GM19468 (cell line): ENCODE measurements around the gene MED20.

Experiments used
- ATAC-seq: cut with Tn5 transposase; IDR thresholded peaks from one replicate; pipeline ENCODE4 v1.9.1; 2021; ENCODE audit warnings: mild to moderate bottlenecking, moderate library complexity, moderate number of reproducible peaks; ENCODE audit not compliant: unreplicated experiment; ENCODE audit errors: extremely low read depth

The MED20 gene

DNA sequence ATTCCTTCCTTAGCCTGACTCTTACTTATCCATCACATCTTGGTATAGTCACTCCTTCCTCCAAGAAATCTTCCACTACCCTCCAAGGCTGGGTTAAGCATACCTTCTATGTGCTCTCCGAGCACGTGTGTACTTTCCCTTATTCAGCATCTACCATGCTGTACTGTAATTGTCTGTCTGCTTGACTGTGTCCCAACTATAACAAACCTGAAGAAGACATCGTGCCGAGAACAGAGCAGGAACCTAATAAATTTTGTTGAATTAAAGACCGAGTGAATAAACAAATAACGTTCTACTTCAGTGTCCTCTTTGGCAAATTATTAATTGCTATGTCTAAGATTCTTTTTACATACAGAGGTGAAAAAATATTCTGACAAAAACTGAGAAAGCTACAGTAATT lies 61.6 kb downstream of the MED20 start:
- ATAC-seq, result no peak

DNA sequence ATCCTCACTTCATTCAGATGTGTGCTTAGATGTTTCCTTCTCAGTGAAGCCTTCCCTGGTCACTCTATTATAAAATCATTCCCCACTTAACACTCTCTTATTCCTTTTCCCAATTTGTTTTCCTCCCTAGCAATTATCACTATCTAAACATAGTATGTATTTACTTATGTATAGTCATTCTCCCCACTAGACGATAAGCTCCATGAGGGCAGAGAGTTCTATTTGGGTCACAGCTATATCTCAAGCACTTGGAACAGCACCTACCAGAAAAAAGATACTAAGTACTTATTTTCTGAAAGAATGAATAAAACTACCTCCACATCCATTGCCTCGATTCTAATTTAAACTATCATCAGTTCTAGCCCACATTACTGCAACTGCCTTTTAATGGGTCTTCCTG lies 62.2 kb downstream of the MED20 start:
- ATAC-seq, result no peak
